GM18502 (cell line): ENCODE data around the gene UBE2E1.
"Not testable (repeated sequence)": the region's sequence is repeated elsewhere in the genome, so short reads cannot be mapped to it uniquely, and the experiment has no call there.

Experiments used
- ATAC-seq: cut with Tn5 transposase; IDR thresholded peaks from one replicate; pipeline ENCODE4 v1.9.1; 2021; ENCODE audit warnings: mild to moderate bottlenecking; ENCODE audit not compliant: unreplicated experiment, poor library complexity

The UBE2E1 gene

GRCh38 chr3:23912335-23912734, 106.6 kb downstream of the UBE2E1 start:
- ATAC-seq, result not testable (repeated sequence)

DNA sequence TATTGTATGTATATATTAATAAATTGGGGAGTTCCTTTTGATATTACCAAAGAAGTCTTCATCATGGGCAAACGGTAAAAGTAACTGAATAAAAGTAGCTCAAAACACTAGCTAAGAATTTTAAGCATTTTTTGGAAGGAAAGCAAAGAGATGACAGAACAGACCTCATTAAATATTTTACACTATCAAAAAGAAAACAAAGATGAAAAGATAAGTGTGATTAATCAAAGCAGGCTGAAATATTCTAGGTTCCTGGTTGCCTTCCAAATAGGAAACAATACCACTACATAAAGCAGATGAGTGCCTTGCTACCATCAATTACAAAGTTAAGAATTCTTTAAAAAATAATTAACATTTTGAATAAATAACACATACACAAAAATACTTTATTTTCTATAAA, 107.4 kb downstream of the UBE2E1 start:
- no peak for ATAC-seq

- no peak for ATAC-seq
Measured at GRCh38 chr3:23913873-23914743, 108.4 kb downstream of the UBE2E1 start.

GRCh38 chr3:23915537-23916108, 109.9 kb downstream of the UBE2E1 start:
- ATAC-seq, result no peak

GRCh38 chr3:23916152-23916885, 110.6 kb downstream of the UBE2E1 start:
- peak; percentile 53 for ATAC-seq

- peak; percentile 93 for ATAC-seq
Measured at GRCh38 chr3:23916886-23917678, 111.3 kb downstream of the UBE2E1 start, which contains the start of the genes NKIRAS1 and RPL15. NKIRAS1 (minus strand) TSS chr3:23916990; CDS start chr3:23910904, 6,086 bp downstream. RPL15 (plus strand) TSS chr3:23917132; CDS start chr3:23917860, 728 bp downstream.

DNA sequence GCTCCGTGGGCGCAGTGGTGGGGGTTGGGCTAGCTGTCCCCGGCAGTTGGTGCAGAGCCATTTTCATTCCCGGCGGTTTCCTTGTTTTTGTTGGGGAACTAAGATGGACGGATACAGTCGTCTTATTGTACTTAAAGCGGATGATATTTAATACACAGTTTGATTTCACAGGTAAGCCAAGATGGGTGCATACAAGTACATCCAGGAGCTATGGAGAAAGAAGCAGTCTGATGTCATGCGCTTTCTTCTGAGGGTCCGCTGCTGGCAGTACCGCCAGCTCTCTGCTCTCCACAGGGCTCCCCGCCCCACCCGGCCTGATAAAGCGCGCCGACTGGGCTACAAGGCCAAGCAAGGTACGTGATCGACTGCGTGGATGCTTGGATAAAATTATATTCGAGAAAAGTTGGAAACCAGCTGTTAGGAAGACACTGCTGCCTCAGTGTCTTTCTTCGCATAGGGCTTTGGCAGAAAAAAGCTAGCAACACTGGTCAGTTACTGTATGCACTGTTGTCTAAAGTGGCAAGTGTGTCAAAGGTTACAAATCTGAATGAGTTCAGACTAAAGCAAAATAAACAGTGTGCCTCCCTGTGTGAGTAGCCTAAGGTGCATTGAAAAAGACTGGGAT, 112.0 kb downstream of the UBE2E1 start:
- not testable (repeated sequence) for ATAC-seq

DNA sequence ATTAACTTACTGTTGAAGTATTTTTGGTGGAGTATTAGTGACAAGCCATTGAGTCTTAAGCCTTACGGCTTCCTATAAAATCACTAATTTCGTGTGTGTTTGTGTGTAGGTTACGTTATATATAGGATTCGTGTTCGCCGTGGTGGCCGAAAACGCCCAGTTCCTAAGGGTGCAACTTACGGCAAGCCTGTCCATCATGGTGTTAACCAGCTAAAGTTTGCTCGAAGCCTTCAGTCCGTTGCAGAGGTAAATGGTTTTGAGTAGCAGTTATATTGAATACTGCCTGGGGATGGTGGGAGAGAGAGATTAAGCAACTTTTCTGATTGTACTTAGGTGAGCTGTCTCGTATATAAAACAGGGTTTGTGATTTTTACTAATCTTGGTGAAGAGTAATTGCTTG, 112.6 kb downstream of the UBE2E1 start:
- ATAC-seq, result not testable (repeated sequence)

- no peak for ATAC-seq
Measured at GRCh38 chr3:23919628-23920027, 113.9 kb downstream of the UBE2E1 start.

GRCh38 chr3:23920151-23920655, 114.4 kb downstream of the UBE2E1 start:
- ATAC-seq, result no peak

- ATAC-seq, result no peak
Measured at GRCh38 chr3:23921052-23921511, 115.3 kb downstream of the UBE2E1 start.

DNA sequence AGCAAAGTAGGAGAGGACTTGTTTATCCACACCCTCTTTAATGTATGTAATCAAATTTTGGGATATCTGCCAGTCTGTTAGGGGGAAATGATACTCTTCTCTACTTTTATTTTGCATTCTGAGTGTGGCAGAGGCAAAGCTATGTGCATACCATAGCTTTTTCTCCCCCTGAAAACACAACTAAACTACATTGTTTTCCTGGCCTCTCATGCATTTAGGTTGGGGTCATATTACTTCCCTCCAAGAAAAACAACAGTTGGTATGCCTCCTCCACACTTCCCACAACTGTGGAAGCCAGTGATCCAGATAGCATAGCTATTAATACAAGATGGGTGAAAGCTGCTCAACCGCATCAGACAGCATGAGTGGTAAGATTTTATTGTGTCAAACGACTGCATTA, 118.0 kb downstream of the UBE2E1 start:
- ATAC-seq, result no peak

- ATAC-seq, result no peak
Measured at GRCh38 chr3:23926246-23926645, 120.5 kb downstream of the UBE2E1 start.

GRCh38 chr3:23926736-23927135, 121.0 kb downstream of the UBE2E1 start:
- no peak for ATAC-seq

- ATAC-seq, result no peak
Measured at GRCh38 chr3:23928524-23928923, 122.8 kb downstream of the UBE2E1 start.

GRCh38 chr3:23931597-23931996, 125.8 kb downstream of the UBE2E1 start:
- ATAC-seq, result no peak

DNA sequence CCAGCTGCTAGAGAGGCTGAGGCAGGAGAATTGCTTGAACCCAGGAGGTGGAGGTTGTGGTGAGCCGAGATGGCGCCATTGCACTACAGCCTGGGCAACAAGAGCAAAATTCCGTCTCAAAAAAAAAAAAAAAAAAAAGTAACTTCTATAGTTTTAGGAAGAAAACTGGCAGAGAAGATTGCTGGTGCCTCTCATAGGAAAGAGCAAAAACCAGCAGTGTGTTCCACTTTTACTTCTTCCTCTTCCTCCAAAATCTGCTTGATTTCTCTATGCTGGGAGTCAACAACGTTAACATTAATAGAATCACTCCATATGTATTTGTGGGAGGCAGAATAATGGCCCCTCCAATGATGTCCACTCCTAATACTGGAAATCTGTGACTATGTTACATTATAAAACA, 126.8 kb downstream of the UBE2E1 start:
- ATAC-seq, result no peak

- no peak for ATAC-seq
Measured at GRCh38 chr3:23934253-23934652, 128.5 kb downstream of the UBE2E1 start.

DNA sequence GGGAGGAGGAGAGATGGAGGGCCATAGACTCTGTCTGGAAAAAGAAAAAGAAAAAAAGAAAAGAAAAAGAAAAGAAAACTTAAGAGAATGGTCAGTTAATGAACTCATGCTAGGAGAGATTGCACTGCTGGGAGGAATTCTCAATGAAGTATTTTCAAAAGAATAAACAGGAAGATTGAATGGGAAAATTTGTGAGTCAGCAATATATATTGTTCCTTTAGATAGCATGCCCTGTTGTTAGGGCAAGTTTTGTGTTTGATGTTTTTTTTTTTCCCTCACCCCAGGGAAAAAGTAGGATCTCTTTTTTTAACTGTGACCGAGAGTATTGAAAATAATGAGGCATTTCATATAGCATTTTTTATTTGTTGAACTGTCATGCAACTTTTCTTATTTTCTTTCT, 131.5 kb downstream of the UBE2E1 start:
- ATAC-seq, result no peak
